Jurkat, Clone E6-1 (cell line): ENCODE results near the gene NCKAP5.
"Not testable (repeated sequence)": the region's sequence is repeated elsewhere in the genome, so short reads cannot be mapped to it uniquely, and the experiment has no call there.

Experiments
- DNase-seq: peaks from one replicate; pipeline ENCODE4 v3.0.0-alpha.2; 2011; ENCODE audit warnings: low read depth, low spot score
- H3K4me3 ChIP-seq: 2 replicates; pipeline ENCODE4 v1.5.1; 2011; ENCODE audit warnings: mild to moderate bottlenecking, low read length, control low read depth, moderate library complexity

Gene NCKAP5

DNA sequence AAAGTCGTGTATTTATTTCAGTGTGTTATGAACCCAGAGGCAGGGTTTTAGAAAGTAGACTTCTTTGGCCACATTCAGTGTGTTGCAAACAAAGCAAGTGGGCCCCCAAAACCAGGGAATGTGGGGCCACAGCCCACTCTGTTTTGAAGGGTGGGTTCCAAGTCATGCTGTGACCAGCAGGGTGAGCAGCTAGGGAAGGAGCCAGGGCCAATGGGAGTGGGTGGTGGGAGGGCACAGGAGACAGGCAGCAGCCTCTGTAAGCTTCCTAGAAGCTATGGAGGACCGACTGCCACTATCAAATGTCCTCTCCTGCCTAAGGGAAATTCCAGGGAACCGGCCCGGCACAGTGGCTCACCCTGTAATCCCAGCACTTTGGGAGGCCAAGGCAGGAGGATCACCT is 847.9 kb downstream of the NCKAP5 start:
- no peak for DNase-seq
- H3K4me3 ChIP-seq: no peak overlapping the region

DNA sequence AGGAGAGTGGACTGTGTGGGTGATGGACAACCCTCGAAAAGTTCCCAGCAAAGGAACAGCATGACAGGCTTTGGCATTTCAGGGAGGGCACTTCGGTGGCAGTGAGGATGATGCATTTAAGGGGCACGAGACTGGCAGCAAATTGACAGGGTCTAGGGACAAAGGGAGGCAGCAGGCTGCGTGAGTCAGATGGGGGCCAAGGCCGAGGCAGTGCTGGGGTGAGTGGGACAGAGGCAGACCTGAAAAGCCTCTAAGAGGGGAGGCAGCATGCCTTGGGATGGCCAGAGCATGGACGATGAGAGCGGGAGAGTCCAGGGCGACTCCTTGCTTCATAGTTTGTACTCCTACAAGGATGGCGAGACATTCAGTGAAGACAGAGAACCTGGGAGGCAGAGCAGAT is 848.8 kb downstream of the NCKAP5 start:
- no peak overlapping the region for H3K4me3 ChIP-seq
- no peak for DNase-seq

DNA sequence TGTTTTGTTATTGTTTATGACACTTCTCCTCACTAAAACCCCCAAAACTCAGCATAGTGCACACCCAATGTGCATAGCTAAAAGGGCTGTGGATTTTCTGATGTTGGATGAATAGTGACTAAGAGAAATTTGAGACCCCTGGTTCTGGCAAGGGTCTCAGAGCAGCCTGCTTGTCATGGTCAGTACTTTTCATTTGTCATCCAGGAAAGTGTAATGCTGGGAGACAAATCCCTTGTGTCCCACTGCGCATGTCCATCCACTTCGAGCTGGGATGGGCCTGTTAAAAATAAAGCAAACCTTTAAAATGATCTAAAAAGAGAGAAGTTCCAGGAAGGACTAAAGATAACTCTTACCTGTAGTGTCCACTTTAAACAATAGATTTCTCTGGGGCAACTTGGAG is 851.3 kb downstream of the NCKAP5 start:
- H3K4me3 ChIP-seq: no peak overlapping the region
- DNase-seq: no peak

DNA sequence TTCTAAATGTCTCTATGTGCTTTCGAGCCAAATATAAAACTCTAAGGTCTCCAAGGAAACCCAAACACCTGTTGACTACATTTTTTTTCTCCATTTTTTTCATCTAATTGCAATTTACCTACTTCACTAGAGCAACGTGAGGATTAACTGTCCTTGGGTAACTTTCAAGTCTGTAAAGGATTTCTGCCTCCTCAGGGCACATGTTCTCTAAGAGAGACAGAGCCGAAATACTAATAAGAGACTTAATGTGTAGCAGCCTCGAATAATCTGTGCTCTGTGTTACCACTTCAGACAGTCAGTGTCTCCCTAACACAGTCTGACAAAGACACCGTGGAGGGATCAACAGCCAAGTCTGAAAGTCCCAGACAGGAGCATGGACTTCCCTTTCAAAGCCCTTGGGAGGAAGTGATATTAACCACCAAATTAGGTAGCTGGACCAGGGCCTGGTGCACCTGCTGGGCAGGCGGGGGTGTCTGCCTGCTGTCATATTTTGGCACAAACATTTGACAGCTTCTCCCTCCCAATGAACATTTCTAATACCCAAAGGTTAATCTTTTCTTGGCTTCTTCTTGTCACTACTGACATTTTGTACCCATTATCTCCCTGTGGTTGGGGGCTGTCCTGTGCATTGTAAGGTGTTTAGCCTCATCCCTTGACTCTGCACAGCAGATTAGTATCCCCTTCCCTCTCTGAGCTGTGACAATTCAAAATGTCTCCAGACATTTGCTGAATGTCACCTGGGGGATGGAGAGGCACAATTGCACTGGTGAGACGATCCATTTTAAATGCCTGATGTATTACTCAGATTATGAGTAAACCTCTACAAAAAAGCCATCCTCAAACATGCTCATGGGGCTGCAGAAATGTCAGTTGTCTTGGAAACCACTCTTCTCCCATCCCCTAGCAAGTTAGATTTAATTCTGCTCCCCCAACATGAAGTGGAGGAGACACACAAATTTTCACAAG is 852.6 kb downstream of the NCKAP5 start:
- DNase-seq: no peak
- H3K4me3 ChIP-seq: no peak overlapping the region

DNA sequence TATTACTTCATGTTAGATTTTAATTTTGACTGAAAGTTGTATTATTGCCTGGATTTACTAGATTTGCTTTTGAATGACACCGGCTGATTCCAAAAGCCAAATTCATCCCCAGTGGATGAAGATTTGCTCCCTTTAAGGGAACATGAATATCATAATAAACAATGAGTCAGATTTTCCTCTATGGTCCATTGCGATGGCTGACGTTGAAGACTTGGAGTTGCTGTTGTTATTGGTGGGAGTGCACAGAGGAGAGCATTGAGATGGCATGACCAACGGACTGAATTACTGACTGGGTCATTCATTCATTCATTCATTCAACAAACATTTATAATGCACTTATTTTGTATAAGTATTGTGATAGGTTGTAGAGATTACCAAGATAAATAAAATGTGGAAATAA is 864.9 kb downstream of the NCKAP5 start:
- DNase-seq: no peak
- H3K4me3 ChIP-seq: no peak overlapping the region

DNA sequence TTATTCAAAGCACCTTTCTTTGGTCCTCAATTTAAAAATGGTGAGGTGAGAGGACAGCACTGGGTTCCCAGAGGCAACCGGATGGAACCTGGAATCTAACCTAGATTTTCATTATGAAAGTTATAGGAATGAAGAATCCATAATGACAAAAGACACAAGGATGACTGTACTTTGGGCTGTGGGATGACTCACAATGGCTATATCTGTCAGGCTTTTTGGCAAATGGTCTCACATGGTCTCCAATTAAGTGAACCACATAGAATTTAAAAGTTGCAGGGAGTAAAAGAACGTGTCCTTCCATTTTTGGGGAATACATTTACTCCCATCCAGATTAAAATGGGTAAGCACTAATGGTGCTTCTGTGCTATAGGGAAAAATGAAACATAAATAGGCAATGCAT is 866.5 kb downstream of the NCKAP5 start:
- DNase-seq: no peak
- no peak overlapping the region for H3K4me3 ChIP-seq

DNA sequence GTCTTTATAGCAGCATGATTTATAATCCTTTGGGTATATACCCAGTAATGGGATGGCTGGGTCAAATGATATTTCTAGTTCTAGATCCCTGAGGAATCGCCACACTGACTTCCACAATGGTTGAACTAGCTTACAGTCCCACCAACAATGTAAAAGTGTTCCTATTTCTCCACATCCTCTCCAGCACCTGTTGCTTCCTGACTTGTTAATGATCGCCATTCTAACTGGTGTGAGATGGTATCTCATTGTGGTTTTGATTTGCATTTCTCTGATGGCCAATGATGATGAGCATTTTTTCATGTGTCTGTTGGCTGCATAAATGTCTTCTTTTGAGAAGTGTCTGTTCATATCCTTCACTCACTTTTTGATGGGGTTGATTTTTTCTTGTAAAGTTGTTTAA is 868.5 kb downstream of the NCKAP5 start:
- not testable (repeated sequence) for DNase-seq, H3K4me3 ChIP-seq

DNA sequence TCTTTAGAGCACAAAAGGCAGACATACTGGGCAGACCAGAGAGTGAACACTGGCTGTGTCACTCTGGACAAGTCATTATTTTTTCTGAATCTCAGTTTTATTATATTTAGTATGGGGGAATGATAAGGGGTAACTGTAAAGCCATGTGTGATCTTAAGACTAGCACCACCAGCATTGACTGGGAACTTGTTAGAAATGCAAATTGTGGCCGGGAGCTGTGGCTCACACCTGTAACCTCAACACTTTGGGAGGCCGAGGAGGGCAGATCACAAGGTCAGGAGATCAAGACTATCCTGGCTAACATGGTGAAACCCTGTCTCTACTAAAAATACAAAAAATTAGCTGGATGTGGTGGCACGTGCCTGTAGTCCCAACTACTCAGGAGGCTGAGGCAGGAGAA is 869.9 kb downstream of the NCKAP5 start:
- not testable (repeated sequence) for H3K4me3 ChIP-seq
- DNase-seq: peak; percentile 7

DNA sequence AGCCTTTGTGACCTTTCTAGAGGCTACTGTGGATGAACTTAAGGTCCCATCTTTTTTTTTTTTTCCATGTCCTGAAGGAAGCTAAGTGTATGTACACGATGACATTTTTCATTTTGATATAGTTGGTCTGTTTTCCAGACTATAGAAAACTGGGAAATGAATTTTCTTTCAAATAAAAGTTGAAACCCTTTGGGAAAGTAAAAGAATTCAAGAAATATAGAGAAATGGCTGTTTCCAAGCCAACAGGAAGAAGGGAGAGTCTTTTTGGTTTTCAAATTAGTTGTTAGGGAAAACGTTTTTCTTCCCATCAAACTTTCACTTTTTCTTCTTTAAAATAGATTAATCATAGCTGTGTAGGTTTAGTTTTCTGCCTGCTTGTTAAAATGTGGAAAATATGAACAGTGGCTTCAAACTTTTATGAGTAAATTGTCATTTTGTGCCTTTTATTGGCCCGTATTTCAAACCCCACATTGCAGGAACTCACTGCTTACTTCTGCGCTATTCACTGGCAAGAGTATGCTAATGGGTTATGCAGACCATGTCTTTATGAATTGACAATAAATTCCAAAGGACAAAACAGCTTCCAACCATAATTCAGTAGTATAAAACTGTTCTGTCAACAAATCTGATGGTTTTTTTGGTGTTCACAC is 870.6 kb downstream of the NCKAP5 start:
- no peak for DNase-seq
- no peak overlapping the region for H3K4me3 ChIP-seq

DNA sequence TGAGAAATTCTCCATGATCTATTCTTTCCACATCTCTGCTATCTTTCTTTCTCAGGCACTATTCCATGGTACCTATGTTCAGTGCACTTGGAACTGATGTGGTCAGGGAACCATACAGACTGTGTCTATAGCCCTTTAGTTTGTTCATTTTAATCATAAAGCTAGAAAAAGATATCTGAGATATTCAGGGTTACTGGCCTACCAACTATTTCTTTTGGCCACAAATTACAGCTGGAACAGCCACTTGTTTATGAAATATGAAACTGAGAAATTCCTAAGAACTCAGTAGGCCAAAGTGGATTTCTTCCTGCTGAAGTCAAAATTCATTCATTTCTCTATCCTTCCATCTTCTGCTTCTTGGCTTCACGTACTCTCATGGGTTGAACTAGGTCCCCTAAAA is 875.4 kb downstream of the NCKAP5 start:
- no peak overlapping the region for H3K4me3 ChIP-seq
- no peak for DNase-seq

DNA sequence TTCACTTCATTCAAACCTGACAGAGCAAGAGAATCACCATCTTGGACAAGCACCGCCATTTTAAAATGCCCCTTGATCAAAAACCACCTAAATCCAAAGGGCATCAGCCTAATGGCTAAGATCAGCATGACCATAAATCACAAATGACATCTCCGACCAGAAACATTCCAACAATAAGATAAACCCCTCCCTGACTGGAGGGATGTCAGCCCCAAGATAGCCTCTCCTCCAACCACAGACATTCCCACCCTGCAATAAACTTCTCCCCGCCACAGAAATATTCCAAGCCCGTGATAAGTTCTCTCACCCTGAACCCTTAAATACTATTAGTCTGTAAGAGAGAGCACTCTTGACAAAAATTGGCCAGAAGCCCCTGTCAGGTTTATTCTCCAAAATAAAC is 876.7 kb downstream of the NCKAP5 start:
- no peak overlapping the region for H3K4me3 ChIP-seq
- no peak for DNase-seq

DNA sequence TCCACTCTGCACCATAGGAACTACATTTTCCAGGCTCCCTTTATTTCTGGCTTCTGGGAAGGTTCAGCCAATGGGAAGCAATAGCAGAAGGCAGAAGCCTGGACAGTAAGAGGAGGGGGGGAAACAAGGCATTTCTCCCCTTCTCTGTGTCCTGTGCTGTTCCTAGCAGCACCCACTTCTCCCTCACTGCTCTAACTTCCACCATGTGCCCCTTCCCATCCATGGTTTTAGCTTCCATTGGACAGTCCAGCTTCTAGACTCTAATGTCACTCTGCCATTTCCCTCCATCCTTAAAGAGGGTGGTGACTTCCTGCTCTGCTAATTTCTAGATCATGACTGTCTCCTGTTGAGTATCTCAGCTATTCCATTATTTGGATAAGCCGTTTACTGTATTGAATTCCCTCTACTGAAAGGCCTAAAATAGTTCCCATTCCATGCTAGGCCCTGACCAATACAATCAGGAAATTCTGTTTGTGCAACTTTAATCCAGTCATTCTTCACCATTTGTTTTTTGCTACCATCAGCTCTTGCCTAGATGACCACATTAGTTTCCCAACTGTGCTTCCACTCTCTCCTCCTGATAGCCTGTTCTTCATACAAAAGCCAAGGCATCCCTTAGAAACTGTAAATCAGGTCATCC is 877.5 kb downstream of the NCKAP5 start:
- no peak for DNase-seq
- no peak overlapping the region for H3K4me3 ChIP-seq

DNA sequence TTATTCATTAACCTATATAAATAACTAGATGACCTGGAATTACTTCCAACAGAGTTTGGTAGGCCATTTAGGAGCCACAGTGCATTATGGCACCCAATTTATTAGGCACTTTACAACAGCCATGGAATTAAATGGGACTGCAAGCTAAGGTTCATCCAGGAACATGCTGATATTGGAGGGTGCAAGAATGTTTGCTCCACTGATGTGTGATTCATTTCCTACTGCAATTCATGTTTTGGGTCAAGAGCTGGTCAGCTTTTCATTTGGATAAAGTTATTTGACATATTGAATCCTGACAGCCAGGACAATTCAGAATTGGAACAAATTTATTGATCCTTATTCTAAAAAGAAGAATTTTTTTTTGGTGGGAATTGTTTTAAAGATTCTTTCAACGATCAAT is 886.5 kb downstream of the NCKAP5 start:
- DNase-seq: no peak
- H3K4me3 ChIP-seq: no peak overlapping the region

DNA sequence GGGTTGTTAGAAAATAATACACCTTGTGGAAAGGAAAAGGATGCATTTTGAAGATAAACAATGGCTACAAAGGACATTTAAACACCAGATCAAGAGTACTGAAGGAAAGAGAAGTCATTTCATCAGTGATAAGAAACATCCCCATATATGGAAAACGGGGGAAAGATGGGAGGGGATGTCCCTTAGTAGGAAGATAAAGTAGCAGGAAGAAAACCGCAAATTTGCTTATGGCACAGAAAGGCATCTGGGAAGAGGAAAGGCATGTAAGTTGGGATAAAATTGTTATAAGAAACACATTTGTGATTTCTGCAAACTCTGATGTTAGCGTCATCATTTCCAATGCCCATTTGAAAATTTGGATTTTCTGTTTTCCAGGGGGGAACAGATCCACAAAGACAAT is 887.7 kb downstream of the NCKAP5 start:
- H3K4me3 ChIP-seq: no peak overlapping the region
- no peak for DNase-seq

DNA sequence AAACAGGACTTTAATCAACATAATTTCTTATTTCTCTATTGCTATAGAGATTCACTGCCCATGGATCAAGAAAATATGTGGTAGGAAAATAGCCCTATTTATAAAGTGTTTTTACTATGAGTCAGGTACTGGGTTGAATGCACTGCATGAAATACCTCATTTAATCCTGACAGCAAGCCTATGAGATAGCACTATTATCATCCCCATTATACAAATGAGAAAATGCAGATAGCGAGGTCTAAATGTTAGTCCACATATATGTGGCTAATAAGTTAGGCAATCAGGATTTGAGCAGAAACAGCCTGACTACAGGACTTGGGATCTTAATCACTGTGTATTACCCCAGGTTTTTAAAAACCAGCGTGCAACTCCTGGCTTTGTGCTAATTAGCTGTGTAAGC is 889.8 kb downstream of the NCKAP5 start:
- DNase-seq: no peak
- no peak overlapping the region for H3K4me3 ChIP-seq

DNA sequence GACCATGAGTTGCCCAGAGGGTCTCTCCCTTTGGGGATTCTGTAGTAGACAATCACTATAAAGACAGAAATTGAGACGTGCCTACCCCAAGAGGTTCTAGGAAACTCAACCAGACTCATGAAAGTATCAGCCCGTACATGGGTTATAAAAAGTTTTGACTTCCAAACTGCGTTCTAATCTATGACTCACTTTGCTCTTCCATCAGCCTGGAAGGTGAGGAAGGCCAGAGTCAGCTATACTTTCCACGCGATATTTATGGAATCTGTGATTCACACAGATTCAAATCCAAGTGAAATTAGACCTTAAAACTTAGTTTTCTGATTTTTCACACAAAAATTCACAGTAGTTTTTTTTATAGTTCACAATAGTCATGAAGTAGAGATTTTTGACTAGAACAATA is 890.6 kb downstream of the NCKAP5 start:
- no peak overlapping the region for H3K4me3 ChIP-seq
- no peak for DNase-seq

DNA sequence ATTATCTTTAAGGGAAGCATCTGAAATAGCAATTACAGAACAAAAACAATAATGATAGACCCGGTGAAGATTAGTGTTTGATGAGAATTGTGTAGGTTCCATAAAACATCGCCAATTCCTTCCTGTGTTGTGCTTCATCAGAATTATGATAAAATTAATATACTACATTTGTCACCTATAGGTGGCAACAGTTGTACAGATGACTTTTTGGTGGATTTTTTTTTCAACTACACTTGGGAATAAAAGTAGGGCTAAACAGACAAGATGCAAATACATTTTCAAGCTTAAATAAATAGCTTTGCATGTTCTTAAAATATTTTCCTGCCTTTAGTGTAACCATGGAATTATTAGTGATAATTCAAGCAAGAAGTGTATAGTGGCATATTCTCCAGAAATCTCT is 891.3 kb downstream of the NCKAP5 start:
- peak; percentile 2 for DNase-seq
- H3K4me3 ChIP-seq: no peak overlapping the region

DNA sequence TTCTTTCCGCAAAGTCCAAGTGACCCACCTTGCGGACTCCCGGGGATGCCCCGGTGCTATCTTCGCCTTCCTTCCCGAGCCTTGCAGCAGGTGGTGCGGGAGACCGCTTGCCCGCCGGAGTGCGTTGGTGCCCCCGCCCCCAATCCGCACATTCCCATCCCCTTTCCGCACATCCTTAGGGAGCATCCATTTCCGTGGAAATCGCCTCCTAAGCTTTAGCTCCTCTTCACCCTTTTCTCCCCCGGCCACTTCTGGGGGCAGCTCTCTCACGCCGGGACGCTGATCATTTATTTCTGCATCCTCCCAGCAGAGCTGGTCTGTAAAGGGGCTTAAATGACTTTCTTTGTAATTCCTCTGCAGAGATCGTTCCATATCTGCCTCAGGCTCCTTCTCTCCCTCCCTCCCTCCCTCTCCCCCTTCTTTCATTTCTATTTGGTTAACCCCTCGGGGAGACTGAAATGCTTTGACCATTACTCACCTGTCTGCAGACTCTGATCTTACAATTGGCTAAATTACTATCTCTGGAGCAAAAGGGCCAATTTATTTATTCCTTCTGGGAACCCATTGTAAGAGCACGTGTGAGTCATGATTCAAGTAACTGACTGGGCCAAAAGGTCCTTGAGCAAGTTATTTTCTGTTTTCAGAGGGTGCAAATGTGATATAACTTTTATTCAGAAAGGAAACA is 897.0 kb downstream of the NCKAP5 start:
- no peak for DNase-seq

DNA sequence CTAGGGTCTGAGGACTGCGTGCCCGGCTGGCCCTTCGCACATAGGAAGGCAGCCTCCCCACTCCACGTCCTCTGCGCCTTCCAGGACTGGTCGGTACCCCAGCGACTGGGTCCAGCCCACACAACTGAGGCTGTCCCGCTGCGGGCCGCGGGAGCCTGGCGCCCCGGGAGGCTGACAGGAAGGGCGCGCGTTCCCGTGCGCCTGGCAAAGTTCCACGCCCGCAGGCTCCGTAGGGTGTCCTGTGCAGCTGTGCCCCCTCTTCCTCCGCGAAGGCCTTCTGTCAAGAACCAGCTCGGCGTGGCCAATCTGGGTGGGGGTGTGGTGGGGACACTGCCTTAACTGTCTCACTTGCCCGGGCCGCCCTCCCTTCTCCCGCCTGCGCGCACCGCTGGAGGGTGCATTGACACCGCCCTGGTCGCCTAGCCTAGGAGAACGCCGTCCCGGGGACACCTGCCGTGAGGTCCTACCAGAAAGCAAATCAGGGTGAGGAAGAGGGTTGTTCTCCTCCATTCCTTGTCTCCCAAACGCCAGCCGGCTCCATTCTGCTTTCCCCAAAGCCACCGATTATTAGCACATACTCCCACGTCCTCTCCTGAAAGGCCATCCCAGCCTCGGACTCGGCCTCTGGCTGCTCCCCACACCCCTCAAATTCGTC is 897.6 kb downstream of the NCKAP5 start:
- H3K4me3 ChIP-seq: no peak overlapping the region
- DNase-seq: no peak

More for the DNA sequence above, 897.0 kb downstream of the NCKAP5 start:
- no peak overlapping the region for H3K4me3 ChIP-seq
